ENCODE results near the gene PAIP2.

GRCh38 chr5:139364466-139364865, 22.8 kb downstream of the PAIP2 start:
- TF ChIP-seq, protein P1, sequence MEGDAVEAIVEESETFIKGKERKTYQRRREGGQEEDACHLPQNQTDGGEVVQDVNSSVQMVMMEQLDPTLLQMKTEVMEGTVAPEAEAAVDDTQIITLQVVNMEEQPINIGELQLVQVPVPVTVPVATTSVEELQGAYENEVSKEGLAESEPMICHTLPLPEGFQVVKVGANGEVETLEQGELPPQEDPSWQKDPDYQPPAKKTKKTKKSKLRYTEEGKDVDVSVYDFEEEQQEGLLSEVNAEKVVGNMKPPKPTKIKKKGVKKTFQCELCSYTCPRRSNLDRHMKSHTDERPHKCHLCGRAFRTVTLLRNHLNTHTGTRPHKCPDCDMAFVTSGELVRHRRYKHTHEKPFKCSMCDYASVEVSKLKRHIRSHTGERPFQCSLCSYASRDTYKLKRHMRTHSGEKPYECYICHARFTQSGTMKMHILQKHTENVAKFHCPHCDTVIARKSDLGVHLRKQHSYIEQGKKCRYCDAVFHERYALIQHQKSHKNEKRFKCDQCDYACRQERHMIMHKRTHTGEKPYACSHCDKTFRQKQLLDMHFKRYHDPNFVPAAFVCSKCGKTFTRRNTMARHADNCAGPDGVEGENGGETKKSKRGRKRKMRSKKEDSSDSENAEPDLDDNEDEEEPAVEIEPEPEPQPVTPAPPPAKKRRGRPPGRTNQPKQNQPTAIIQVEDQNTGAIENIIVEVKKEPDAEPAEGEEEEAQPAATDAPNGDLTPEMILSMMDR (IDR thresholded peaks at IDR 0.05) = no peak
- no peak for TF ChIP-seq POLR2A (IDR thresholded peaks at IDR 0.05)
- no peak for TF ChIP-seq EP300 (IDR thresholded peaks at IDR 0.05)
- no peak for TF ChIP-seq POLR2AphosphoS5 (IDR thresholded peaks at IDR 0.05)
